HL-60/S4 treated with retinoic acid at 250 ng/mL for 4 days and 3 days (cell line): ENCODE results near the gene FAM222A.
"Not testable (repeated sequence)": the region's sequence is repeated elsewhere in the genome, so short reads cannot be mapped to it uniquely, and the experiment has no call there.

Experiments used
- in situ Hi-C: fragments of 300-500 bp; cut with MboI; formaldehyde crosslinking; loops from 2 replicates; pipeline ENCODE4 v1.7.0; 2022; ENCODE audit warnings: low sequenced_read_pairs

Gene FAM222A

DNA sequence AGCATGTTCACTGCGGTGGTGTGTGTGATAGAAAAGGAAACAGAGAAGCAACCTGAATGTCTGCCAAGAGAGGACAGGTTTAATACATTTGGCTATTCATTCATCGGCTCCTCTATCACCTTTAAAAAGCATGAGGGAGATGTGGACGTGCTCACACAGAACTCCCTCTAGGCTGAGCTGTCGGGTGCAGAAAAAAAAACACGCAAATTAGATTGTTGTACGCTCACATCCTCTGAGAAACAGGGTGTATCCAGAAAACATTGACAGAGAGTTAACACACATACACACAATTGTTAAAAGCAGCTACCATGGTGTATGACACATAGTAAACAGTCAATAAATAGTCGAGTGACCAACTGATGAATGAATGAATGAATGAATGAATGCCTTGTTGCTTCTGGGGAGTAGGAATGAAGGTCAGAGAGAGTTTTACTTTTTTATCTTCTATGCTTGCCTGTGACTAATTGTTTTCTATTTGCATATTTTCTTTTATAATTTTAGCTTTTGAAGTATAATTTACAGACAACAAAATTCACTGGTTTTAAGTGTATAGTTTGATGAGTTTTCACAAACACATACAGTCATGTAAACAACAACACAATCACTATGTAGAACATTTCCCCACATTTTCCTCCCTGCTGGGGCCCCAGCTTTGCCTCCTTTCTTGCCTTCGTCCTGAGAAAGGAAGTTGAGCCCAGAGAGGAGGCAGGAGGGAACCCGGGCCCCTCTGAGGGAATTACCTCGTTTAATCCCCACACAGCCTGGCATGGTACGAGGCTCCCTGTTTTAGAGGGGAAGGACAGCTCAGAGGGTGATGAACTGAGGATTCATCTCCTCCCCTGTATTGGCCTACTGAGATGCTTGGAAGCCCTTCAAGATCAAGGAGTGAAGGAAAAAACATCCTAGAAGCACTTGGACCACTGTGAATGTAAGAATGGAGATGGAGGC is 19.7 kb upstream of the FAM222A start:
- in situ Hi-C loops: no loop called here

DNA sequence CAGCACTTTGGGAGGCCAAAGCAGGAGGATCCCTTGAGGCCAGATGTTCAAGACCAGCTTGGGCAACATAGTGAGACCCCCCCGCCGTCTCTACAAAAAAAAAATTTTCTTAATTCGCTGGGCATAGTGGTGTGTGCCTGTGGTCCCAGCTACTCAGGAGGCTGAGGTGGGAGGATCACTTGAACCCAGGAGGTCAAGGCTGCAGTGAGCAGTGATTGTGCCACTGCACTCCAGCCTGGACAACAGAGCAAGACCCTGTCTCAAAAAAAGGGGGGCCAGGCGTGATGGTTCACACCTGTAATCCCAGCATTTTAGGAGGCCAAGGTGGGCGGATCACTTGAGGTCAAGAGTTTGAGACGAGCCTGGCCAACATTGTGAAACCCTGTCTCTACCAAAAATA is 19.0 kb upstream of the FAM222A start:
- in situ Hi-C loops: not testable (repeated sequence)

DNA sequence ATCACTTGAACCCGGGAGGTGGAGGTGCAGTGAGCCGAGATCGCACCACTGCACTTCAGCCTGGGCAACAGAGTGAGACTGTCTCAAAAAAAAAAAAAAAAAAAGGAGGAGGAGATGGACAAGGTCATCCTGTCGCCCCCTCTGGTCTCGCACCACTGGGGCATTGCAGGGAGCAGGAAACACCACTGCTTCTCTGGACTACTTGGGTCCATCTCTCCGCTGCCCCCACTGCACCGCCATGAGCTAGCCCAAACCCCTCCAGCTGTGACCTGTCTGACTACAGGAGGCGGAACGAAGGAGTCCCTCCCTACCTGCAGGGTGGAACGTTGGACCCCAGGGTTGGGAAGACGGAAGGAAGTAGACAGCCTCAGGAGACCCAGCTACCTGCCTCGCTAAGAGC is 18.2 kb upstream of the FAM222A start:
- in situ Hi-C loops: no loop called here

DNA sequence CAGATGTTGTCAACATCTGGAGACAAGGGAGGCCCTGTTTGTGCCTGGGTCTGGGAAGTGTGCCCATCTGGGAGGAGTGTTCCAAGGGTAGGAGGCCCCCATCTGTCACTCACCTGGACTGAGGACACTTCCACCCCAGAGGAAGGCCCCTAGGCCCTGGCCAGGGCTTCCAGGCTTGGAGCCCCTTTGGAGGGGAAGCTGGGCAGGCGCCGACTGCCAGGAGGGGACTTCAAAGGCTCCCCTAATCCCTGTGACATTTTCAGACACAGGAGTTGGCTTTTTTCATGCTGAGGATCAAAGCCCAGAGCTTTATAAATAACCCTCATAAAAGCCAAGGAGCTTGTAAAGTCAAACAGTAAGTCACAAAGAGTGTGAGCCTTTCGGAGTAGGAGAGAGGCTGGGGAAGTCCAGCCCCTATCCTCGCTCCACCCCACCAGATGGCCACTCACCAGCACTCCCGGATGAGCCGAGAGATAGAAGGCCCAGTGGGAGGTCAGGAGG is 17.6 kb upstream of the FAM222A start:
- in situ Hi-C loops: no loop called here

DNA sequence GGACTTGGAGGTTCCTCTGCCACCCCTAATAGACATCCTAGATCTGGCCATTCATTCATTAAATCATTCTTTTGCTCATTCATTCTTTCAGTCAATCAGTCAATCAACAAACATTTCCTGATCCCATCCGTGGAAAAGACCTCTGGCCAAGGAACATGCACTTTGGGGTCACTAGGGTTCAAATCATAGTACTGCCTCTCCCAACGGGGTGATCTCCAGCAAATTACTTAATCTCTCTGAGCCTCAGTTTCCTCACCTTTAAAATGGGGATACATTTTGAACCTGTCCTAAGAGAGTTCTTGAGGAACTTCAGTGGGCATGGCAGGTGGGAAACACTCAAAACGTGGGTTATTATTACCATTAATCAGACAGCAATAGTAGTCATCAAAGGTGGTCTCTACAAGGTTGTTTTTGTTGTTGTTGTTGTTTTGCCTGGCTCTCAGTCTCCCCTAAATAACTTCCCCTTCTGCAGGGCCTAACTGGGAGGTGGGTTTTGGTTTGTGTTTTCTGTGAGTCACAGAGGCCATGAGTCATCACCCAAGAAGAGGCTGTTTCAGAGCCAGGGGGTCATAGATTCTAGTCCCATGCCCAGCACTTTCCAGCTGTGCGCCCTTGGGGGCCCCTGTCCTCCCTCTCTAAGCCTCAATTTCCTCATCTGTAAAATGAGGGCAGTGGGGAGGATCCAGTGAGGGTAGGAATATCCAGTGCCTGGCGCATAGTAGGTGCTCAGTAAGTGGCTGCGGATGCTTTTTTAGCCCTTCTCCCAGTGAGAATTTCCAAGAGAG is 16.9 kb upstream of the FAM222A start:
- in situ Hi-C loops: no loop called here

DNA sequence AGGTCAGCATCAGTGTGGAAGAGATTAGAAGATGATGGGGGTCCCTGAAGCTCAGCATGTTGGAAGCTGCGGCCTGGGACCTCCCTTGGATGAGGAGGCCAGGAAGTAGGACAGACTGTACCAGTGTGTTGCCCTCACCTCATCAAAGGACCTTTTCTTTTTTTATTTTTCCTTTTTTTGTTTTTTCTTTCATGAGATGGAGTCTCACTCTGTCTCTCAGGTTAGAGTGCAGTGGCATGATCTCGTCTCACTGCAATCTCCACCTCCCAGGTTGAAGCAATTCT is 16.4 kb upstream of the FAM222A start:
- in situ Hi-C loops: no loop called here

DNA sequence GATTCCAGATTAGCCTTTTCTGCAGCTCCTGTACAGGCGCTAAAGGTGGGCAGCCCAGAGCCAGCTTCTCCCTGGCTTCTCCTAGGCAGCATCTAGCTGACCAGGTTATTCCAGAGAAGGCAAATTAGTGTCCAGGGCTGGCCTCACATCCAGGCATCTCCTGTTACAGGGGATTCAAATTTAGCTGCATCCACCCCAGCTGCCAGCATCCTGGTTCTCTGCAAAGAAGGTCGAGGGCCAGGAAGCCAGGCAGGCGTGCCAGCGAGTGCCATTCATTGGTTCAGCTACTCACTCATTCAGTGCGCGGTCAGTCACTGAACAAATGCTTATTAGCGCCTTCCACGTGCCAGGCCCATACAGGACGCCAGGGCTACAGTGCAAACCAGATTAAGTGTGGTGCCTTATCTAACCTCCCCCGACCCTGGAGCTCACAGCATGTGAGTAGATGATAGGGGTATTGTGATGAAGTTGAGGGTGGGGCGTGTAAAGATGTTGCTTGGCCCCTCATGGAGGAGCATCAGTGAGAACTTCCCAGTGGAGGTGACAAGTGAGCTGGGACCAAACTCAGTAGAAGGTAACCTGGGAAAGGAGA is 15.7 kb upstream of the FAM222A start:
- in situ Hi-C loops: no loop called here

DNA sequence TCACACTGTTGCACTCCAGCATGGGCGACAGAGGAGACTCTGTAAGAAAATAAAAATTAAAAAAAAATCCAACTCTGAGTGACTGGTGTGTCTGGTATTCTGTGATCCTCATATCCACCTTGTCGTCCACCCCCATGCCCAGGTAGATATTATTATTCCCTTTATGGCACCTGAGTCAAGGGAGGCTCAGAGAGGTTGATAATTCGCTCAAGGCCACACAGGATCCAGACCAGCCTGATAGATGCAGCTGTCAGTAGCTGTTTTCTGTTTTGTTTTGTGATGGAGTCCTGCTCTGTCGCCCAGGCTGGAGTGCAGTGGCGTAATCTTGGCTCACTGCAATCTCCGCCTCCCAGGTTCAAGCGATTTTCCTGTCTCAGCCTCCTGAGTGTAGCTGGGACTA is 14.8 kb upstream of the FAM222A start:
- in situ Hi-C loops: no loop called here

DNA sequence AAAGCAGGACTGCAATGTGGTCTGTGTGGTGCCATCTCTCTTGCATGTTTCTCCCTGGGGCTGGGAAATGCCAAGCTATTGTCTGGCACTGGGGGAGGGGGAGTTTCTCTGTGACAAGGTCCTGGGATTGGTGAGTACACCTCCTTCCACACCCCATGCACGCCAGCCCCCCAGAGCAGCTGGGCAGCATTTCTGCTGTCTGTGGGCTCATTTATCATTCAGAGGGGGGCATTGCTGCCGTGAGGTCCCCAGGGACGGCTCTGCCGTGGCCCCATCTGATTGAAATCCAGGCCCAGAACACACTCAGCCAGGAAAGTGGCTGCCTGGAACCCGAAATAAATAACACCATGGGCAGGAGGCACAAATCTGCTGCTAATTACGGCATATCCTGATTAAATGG is 12.6 kb upstream of the FAM222A start:
- in situ Hi-C loops: no loop called here

DNA sequence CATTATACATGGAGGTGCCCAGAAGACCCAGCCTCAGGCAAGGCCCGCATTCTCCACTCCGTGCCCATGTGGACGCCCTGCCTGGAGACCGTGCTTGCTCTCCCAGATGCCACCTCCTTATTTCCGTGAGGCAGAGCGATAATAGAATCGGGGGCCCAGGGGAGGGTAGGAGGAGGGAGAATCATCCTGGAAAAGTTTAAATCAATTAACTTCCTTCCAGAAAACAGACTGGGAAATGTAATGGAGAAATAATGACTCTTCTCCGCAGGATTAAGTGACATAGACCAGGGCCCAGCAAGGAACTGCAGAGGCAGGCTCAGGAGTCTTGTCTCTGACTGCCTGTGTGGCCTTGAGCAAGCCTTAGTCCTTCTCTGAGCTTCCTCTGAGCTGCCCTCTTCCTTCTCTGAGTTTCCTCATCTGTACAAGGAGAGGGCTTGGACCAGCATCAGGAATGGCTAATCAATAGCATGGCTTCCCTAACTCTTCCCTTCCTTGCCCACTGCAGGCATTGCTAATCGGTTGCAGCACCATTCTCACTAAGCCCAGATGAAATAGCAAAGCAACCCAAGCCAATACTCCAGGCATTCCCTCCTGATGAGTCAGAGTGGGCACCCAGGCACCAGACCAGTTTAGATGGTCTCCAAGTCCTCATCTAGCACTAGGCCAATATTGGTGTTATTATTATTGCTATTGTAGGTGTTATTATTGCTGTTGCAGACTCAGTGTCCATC is 11.3 kb upstream of the FAM222A start:
- in situ Hi-C loops: no loop called here

DNA sequence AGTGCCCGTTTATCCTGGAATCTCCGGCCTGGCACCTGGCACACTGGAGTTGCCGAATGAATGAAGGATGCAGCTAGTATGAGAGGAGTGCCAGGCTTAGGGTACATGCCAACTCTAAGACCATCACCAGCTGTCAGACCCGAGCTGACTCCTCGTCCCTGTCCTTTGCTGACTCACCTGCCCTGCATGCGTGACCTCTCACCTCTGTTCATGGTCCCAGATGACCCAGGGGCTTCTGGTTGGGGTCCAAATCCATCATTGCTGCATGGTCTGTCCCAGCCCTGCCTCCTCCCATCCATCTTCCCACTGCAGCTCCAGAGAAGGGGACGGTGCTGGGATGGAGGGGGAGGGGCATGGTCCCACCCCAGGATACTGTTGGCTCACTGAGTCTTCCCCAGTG is 9.9 kb upstream of the FAM222A start:
- in situ Hi-C loops: no loop called here

DNA sequence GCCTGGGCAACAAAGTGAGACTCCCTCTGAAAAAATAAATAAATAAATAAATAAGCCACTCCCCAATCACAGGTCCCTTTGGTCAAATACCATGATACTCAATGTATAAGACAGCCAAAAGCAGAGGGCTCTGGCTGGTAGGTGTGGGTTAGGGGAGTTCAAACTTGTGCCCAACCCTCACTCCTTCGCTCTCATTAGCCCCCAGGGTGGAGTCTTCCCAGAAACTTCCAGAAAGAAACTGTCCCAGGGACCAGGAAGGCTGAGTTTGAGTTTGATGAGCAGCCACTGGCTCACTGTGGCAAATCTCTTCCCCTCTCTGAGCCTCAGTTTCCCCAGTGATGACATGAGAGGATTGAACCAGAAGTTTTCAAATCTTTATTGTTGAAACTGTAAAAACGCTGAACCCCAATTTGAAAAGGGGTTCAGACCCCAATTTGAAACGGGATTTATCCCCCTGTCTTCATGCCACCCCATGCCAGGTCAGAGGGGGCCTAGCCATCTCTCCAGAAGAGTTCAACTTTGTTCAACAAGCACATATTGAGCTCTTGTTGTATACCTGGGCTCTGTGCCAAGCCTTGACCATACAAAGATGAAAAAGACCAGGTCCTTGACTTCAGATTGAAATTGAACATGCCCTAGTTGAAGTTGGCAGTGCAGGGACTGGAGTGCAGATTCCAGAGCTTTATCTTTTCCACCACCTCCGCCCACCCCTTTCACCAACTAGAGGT is 9.1 kb upstream of the FAM222A start:
- in situ Hi-C loops: no loop called here

DNA sequence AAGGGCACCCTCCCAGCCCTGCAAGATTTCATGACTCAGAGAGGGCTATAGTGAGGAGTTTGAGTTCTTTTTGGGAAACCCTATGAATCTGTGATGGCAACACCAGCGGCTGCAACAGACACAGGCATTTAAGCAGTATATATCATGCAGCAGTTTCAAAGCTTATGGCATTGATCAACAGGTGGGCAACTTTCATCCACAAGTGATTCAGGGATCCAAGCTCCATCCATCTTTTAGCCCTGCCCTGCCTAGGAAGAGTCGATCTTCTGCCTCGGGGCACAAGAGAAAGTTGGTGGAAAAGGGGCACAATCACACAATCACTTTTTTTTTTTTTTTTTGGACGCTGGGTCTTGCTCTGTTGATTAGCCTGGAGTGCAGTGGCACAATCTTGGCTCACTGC is 8.3 kb upstream of the FAM222A start:
- in situ Hi-C loops: no loop called here

DNA sequence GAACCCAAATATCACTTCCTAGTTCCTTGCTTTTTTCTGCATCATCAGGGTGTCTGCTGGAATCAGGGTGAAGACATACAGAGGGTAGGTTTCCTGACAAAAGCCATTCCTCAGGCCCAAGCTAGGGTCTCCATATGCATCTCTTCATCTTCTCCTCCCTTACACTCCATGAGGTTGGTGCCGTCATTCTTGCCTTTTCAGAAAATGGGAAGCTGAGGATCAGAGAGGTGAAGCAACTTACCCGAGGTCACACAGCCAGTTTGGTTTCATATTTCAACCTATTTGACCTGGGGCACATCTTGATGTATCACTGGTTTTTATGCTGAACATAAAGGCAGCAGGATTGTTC is 7.3 kb upstream of the FAM222A start:
- in situ Hi-C loops: no loop called here

DNA sequence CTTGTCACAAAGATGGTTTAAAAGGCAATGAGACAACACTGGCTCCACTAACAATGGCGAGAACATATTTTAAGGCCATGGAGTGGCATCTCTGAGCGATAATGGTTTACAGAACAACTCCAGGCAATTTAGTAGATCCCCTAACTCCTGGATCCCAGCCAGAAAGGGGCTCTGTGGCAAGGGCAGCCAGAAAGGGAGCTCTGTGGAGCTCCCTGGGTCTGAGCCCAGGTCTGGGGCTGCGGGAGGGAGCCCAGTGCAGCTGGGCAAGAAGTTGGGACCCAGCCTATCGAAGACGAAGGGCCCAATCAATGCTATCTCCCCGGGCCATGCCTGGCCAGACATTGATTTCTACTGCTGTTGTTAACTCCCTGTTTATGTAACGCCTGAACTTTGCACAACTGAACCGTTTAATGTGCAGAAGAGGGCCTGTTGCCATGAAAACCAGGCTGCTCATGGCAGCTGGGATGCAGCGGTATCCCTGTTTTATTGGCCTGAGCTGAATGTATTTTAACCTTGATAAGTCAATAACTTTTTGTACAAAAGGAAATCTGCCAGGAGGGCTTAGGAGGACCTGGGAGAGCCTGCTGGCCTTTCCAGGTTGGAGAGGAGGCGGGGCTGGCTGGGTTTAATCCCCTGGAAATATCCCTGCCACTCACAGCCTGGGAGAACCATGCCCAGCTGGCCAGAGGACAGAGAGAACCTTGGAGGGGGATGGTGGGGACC is 6.7 kb upstream of the FAM222A start:
- in situ Hi-C loops: no loop called here

DNA sequence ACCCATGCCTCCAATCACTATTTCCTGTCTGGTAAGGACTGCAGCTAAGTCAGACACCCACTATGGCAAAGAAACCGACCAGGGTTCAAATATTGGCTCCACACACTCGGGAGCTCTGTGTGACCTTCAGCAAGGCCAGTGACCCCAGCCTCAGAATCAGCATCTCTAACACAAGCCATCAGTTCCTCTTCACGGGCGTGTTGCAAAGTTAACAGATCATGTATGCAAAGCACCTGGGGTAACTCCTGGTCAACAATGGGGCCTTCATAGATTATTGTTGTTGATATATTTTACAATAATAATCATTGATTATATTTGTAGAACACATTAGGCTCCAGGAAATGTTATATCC is 6.2 kb upstream of the FAM222A start:
- in situ Hi-C loops: no loop called here

DNA sequence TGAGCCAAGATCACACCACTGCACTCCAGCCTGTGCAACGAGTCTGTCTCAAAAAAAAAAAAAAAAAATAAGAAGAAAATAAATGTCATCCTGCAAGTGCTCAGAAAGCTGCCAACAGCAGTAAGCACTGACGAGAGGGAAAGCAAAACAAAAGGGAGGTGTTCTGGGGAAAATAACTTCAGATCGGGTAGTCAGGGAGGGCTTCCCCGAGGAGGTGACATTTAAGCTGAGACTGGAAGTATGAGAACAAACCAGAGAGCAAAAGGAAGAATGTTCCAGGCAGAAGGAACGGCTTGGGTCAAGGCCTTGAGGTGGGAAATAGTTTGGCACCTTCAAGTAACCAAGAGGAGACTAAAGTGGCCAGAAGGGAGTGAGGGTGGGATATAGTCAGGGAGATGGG is 4.7 kb upstream of the FAM222A start:
- in situ Hi-C loops: no loop called here

DNA sequence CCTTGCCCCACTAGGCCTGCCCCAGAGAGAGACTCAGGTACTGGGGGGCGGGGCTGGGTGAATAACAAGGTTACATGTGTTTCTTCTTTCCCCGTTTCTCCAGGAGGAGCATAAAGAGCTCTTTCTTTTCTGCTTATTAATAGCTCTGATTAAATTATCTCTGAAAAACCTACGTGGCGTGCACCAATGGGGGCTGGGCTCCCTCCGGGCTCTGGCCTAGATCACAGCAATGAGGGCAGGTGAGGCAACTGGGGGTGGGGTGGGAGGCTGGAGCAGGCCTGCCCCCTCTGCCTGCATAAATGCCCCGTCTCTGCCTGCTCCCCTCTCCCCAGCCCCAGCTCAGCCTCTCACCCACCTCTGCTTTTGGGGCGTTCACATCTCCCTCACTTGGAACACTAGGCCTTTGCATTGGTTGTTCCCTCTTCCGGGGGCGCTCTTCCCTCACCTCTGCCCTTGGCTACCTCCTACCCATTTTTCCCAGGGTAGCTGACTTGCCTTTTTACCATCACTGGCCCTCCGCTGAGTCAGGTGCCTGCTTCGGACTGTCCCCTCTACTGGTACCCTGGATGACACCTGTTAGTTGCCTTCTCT is 4.1 kb upstream of the FAM222A start:
- in situ Hi-C loops: no loop called here

DNA sequence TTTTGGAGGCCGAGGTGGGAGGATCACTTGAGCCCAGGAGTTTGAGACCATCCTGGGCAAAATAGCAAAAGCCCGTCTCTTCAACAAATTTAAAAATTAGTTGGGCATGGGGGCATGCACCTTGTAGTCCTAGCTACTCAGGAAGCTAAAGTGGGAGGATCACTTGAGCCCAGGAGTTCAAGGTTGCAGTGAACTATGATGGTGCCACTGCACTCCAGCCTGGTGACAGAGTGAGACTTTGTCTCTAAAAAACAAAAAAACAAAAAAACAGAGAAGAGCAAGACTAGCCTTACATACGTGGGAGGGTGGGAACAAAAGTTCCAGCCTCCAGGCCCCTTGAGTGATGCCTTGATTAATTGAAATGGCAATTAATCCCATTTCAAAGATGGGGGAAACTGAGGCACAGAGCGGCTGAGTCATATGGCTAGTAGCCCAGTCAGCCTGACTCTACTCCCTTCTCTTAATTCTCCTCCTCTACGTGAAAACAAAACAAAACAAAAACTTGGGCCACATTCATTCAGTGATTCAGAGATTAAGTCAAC is 3.3 kb upstream of the FAM222A start:
- in situ Hi-C loops: no loop called here
